ENCODE measurements around the gene KCND2.

- TF ChIP-seq POLR2A (IDR thresholded peaks at IDR 0.05; ENCODE audit: low read depth, low read length): no peak
- no peak for TF ChIP-seq POLR2AphosphoS5 (IDR thresholded peaks at IDR 0.05; ENCODE audit: low read depth, low read length)
- no peak for TF ChIP-seq TAF1 (IDR thresholded peaks at IDR 0.05; ENCODE audit: borderline replicate concordance, low read depth, low read length)
These were observed 129.2 kb downstream of the KCND2 start for GRCh38 chr7:120402079-120402767.
